ENCODE measurements around the gene ECSCR. TPM values are rescaled to one million over a fixed set of nuclear protein-coding genes. Genes with fewer than 3 reads are reported as not detected.

Gene ECSCR
- total and polyA plus RNA-seq, 5 experiments from 2014 or later: 0.36 TPM; not detected in 4

DNA sequence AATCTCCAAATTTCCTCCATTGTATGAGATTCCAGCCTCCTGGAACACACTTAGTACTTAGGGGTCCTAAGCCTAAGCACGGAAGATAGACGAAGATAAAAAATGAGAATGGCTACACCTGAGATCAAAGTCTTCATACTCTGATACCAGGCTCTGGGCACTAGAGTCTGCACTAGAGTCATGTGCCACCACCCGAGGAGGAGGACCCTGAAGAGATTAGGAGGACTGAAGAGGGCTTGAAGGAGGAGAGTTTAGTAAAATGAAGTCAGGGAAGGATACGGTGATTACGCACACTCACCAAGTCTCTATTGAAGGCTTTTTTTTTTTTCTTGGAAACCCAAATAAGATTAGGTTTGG, 58.1 kb downstream of the ECSCR start:
- Mint-ChIP-seq H3K4me3 (peak overlapping the region; percentile 87 to 99 (median 96)), H3K27me3 (no peaks in the 10 kb centered on the region), H3K36me3 (peaks cover 0 to 2% (median under 1%) of the 10 kb centered on the region in 3 donors), H3K9me3 (no peaks in the 10 kb centered on the region), H3K27ac (peak overlapping the region; percentile 95 to 100 (median 99)), H3K4me1 (peaks cover 24 to 42% (median 30%) of the 10 kb centered on the region in 4 donors)
- DNase-seq (no peak), ATAC-seq (peak in 1 of 2 donors; percentile 6)
- POLR2A ChIA-PET: interaction anchor here (0.9 to 3.1 kb wide), 7 partner anchors 12 to 861 kb away, joined by 3 to 19 read pairs (median 8); partner anchors contain the start of genes DNAJC18, ETF1, MATR3 and PAIP2

DNA sequence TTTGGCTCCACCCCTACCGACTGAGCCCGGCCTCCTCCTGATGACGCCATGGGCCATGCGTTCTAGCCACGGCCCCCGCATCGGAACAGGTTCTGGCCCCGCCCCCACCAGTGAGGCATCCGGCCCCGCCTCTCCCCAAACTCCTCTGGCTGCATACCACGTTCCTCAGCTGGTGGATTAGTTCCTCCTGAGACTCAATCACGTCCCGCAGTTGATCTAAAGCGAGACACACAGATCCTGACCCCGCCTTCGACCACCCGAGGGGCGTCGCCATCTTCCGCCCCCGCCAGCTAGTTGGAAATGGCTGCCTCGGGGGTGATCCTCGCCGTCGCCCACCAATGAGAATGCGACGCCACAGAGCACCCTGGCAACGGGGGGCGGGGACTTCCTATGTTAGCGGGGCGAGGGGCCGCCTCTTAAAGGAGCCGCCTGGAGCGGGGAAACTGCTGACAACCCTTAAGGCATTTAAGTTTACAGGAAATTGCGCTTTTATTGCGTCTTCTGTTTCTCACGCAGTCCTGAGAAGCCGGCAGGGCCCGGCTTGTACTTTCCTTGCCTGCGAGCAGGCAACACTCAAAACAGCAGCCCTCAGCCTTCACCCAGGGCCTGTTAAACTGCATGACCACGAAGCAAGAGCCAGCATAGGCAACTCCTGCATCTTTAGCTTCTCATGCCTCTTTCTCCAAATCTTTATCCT, 58.6 kb downstream of the ECSCR start, which contains the start of gene SPATA24:
TSS of gene SPATA24 (minus strand) at position 303 of the 697 bp plus-strand sequence. CDS start at position 274, 29 bp downstream.
- Mint-ChIP-seq H3K4me1 (peaks cover 24 to 45% (median 30%) of the 10 kb centered on the region in 4 donors), H3K9me3 (no peaks in the 10 kb centered on the region), H3K27ac (peak within 1 kb of the TSS; percentile 95 to 100 (median 99)), H3K27me3 (no peaks in the 10 kb centered on the region), H3K4me3 (peak within 1 kb of the TSS; percentile 87 to 99 (median 96)), H3K36me3 (peaks cover 0 to 5% (median 4%) of the 10 kb centered on the region in 3 donors)
- peak; percentile 94 to 99 (median 98) for DNase-seq
- POLR2A ChIA-PET: interaction anchor here (0.6 to 3.1 kb wide), 13 partner anchors 11 to 861 kb away, joined by 3 to 19 read pairs (median 4); partner anchors contain the start of genes DNAJC18, ETF1, MATR3 and PAIP2
- peak; percentile 89 to 91 for ATAC-seq

DNA sequence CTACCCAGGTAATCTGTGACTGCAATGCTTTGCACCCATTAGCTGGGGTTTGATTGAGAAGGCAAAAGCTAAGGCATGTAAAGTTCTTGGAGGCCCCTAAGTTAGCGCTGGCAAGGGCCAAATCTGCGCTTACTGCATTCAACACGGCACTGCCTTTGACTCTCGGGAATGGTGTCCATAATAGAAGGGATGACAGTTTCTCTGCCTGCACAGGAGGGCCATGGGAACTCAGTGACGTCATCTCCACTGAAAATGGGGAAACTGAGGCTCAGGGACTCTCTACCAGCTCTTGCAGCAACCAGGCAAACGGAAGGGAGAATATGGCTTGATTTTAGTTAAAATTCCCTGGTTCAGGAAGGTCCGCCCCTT, 59.1 kb downstream of the ECSCR start:
- Mint-ChIP-seq H3K9me3 (no peaks in the 10 kb centered on the region), H3K4me1 (peaks cover 24 to 45% (median 30%) of the 10 kb centered on the region in 4 donors), H3K27ac (peak overlapping the region; percentile 95 to 100 (median 99)), H3K4me3 (peak overlapping the region; percentile 87 to 99 (median 96)), H3K27me3 (no peaks in the 10 kb centered on the region), H3K36me3 (peaks cover 0 to 5% (median 4%) of the 10 kb centered on the region in 3 donors)
- DNase-seq (no peak), ATAC-seq (no peak)
- POLR2A ChIA-PET: interaction anchor here (0.6 to 3.1 kb wide), 13 partner anchors 11 to 860 kb away, joined by 3 to 19 read pairs (median 4); partner anchors contain the start of genes DNAJC18, ETF1, MATR3 and PAIP2

DNA sequence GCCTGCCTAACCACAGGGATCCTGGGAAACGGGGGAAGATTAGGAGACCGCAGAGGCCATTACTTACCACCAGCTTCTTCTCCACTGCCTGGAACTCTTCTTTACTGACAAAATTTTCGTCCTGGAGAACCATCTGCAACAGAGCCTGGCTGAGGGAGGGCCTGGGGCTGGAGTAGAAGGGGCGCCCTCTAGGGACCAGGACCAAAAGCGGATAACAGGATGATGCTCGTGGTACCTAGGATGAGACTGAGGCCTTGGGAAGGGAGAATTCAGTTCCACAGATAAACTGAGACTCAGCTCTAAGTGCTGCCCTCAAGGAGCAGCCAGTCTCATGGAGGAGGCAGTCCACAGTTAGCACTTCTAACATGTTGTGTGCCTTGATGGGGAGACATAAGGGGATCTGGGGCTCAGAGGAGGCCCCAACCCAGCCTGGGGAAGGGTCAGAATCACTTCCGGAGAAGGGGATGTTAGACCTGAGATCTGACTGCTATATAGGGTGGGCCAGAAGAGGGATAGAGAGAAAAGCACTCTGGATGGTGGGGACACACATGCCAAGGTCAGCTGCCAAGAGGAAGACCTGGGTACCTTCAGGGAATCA, 59.9 kb downstream of the ECSCR start:
- H3K9me3 Mint-ChIP-seq: no peaks in the 10 kb centered on the region
- ATAC-seq: no peak
- POLR2A ChIA-PET: interaction anchor here (0.6 to 3.1 kb wide), 6 partner anchors 10 to 109 kb away, joined by 4 to 19 read pairs (median 8); partner anchors contain the start of genes MATR3, PAIP2 and STING1
- no peaks in the 10 kb centered on the region for H3K27me3 Mint-ChIP-seq
- H3K36me3 Mint-ChIP-seq: peaks cover 0 to 5% (median 4%) of the 10 kb centered on the region in 3 donors
- peaks cover 20 to 39% (median 27%) of the 10 kb centered on the region in 4 donors for H3K4me1 Mint-ChIP-seq
- peak overlapping the region; percentile 87 to 99 (median 96) for H3K4me3 Mint-ChIP-seq
- DNase-seq: no peak
- peak overlapping the region in 9 of 10 donors; percentile 95 to 100 (median 99) for H3K27ac Mint-ChIP-seq

DNA sequence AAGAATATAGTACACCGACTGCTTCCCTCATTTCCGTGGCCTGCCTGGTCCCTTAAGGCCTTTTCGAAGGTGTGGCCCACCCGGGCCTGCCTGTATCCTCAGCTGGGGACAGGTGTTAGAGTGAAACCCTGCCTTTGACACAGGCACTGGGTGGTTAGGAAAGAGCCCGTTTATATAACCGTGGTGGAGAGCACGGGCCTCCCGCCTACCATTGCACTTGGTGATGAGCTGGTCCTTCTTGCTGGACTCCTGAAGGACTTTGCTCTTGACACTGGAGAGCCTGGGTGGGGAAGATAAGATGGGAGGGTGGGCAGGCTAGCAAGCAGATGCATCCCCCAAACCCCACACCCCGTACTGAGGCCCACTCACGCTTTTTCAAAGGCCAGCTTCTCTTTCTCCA, 61.0 kb downstream of the ECSCR start:
- no peaks in the 10 kb centered on the region for H3K27me3 Mint-ChIP-seq
- DNase-seq (no peak), ATAC-seq (no peak)
- POLR2A ChIA-PET: interaction anchor here (0.7 to 3.1 kb wide), 2 partner anchors 9 to 60 kb away, joined by 3 to 19 read pairs; partner anchors contain the start of gene PAIP2
- H3K9me3 Mint-ChIP-seq: no peaks in the 10 kb centered on the region
- H3K4me1 Mint-ChIP-seq: peaks cover 15 to 31% (median 22%) of the 10 kb centered on the region in 4 donors
- peaks cover 0 to 5% (median 4%) of the 10 kb centered on the region in 3 donors for H3K36me3 Mint-ChIP-seq
- peak overlapping the region in 1 of 10 donors; percentile 33 for H3K27ac Mint-ChIP-seq
- H3K4me3 Mint-ChIP-seq: peak overlapping the region in 1 of 10 donors; percentile 26

DNA sequence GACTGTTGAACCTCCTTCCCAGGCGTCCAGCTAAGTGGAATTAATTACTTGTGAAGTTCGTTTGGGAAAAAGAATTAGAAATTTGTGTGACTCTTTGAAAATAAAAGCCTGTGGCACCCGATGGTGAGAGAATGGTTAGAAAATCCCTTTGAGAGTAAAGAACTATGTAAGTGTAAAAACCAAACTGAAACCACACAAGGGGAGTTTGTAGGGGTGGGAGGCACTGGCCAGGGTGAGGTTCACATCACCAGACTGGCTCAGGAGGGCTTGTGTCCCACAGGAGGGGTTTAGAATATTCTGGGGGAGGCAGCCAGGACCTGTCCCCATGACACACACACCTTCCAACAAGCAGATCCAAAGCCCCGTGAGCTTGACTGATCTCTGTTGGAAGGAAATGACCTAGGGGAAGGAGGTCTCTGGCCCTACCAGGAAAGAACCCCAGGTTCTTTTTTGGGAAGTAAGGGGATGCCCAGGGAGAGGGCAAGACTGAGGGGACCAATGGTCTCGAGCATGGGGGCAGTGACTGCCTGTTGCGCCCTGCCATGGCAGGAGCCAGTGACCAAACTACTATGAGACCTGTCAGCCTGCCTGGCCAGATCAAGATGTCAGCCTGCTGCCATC, 62.9 kb downstream of the ECSCR start:
- H3K36me3 Mint-ChIP-seq: peaks cover 0 to 5% (median 4%) of the 10 kb centered on the region in 3 donors
- POLR2A ChIA-PET: interaction anchor here (0.7 to 1.3 kb wide), 2 partner anchors 26 to 58 kb away, joined by 3 read pairs; partner anchors contain the start of gene PAIP2
- H3K4me1 Mint-ChIP-seq: peaks cover 16 to 27% (median 21%) of the 10 kb centered on the region in 4 donors
- H3K27me3 Mint-ChIP-seq: peaks cover 0 to 1% (median 0%) of the 10 kb centered on the region in 5 donors
- no peaks in the 10 kb centered on the region for H3K9me3 Mint-ChIP-seq
- ATAC-seq (no peak), DNase-seq (no peak)
- H3K4me3 Mint-ChIP-seq: no peak overlapping the region
- peak overlapping the region in 1 of 10 donors; percentile 26 for H3K27ac Mint-ChIP-seq

Other genes starting within 250 kb of the ECSCR start
- 100 to 1,000 TPM; 259 to 272 TPM for gene MATR3, start 169.0 kb downstream of the ECSCR start, total RNA-seq
- gene MATR3, start 169.0 kb downstream of the ECSCR start, polyA plus RNA-seq: 100 to 1,000 TPM; 323 to 351 (median 327) TPM
- 100 to 1,000 TPM; 129 to 150 TPM for gene PAIP2, start 120.9 kb downstream of the ECSCR start, total RNA-seq
- gene PAIP2, start 120.9 kb downstream of the ECSCR start, polyA plus RNA-seq: 100 to 1,000 TPM; 359 to 455 (median 406) TPM
- under 1 TPM in 1 of 2 experiments, not detected in 1; 0.34 TPM for gene SLC23A1, start 79.4 kb downstream of the ECSCR start, total RNA-seq
- under 1 TPM in 1 of 3 donors, not detected in 2; 0.15 TPM for gene SLC23A1, start 79.4 kb downstream of the ECSCR start, polyA plus RNA-seq
- 1 to 10 TPM; 2.2 to 2.5 TPM for gene MZB1, start 72.8 kb downstream of the ECSCR start, total RNA-seq
- gene MZB1, start 72.8 kb downstream of the ECSCR start, polyA plus RNA-seq: under 1 TPM in 2 of 3 donors, not detected in 1; 0.37 to 0.84 TPM
- under 1 TPM; 0.75 to 0.88 TPM for gene PROB1, start 67.6 kb downstream of the ECSCR start, total RNA-seq
- gene PROB1, start 67.6 kb downstream of the ECSCR start, polyA plus RNA-seq: under 1 TPM; 0.03 to 0.32 (median 0.11) TPM
- gene SPATA24, start 58.7 kb downstream of the ECSCR start, total RNA-seq: 1 to 10 TPM; 4.4 to 4.6 TPM
- gene SPATA24, start 58.7 kb downstream of the ECSCR start, polyA plus RNA-seq: 1 to 10 TPM; 2.9 to 8.7 (median 4.3) TPM
- 1 to 10 TPM; 3.8 to 5.5 TPM for gene DNAJC18, start 23.2 kb downstream of the ECSCR start, total RNA-seq
- gene DNAJC18, start 23.2 kb downstream of the ECSCR start, polyA plus RNA-seq: 1 to 10 TPM; 2.8 to 9.1 (median 5.1) TPM
- gene SMIM33, start 8.3 kb upstream of the ECSCR start, total RNA-seq: under 1 TPM in 1 of 2 experiments, not detected in 1; 0.13 TPM
- gene SMIM33, start 8.3 kb upstream of the ECSCR start, polyA plus RNA-seq: under 1 TPM; 0.17 to 0.43 (median 0.30) TPM
- gene STING1, start 20.0 kb upstream of the ECSCR start, total RNA-seq: 10 to 100 TPM; 65.3 to 68.1 TPM
- 10 to 100 TPM; 40.6 to 87.3 (median 45.1) TPM for gene STING1, start 20.0 kb upstream of the ECSCR start, polyA plus RNA-seq
- gene UBE2D2, start 98.6 kb upstream of the ECSCR start, total RNA-seq: 100 to 1,000 TPM; 223 to 236 TPM
- 100 to 1,000 TPM; 356 to 403 (median 359) TPM for gene UBE2D2, start 98.6 kb upstream of the ECSCR start, polyA plus RNA-seq
- gene CXXC5, start 185.6 kb upstream of the ECSCR start, total RNA-seq: 1 to 10 TPM; 6.8 to 8.3 TPM
- 10 to 100 TPM in 1 of 3 donors, 1 to 10 TPM in 2; 2.6 to 24.6 (median 3.7) TPM for gene CXXC5, start 185.6 kb upstream of the ECSCR start, polyA plus RNA-seq